NT2/D1 (cell line): ENCODE data around the gene REV3L.

Experiments used
- SUZ12 ChIP-seq: IDR thresholded peaks from 2 replicates; pipeline ENCODE4 v1.6.1; 2011; ENCODE audit not compliant: insufficient read length, insufficient read depth; ENCODE audit errors: extremely low read depth
- YY1 ChIP-seq: IDR thresholded peaks from 2 replicates; pipeline ENCODE4 v1.6.1; 2011; ENCODE audit not compliant: insufficient read length, insufficient read depth
- ZNF274 ChIP-seq: IDR thresholded peaks from 2 replicates; pipeline ENCODE4 v1.6.1; 2011; ENCODE audit warnings: mild to moderate bottlenecking, low read depth, low read length

DNA sequence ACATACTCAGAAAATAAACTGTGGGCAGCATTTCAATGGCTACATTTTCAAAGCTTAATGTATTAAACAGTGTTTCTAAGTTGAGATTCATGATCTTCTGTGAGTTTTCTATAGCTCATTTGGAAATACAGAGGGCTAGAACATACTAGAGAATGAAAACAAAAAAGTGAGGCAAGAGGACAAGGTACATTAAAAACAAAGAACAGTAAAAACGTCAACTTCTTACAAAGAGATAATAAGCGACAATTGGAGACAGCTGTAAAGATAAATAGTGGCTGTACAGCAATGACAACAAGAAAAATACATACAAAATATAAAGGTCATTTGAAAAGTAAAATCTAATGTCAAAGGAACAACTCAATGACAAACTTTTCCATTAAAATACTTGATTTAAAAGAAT is 94.3 kb downstream of the REV3L start:
- no peak for TF ChIP-seq ZNF274
- no peak for TF ChIP-seq SUZ12
- TF ChIP-seq YY1 = no peak
